GM04503 (cell line): ENCODE measurements around the gene SPSB1.

Experiments used
- DNase-seq: peaks from one replicate; pipeline ENCODE4 v3.0.0-alpha.2; 2012; ENCODE audit warnings: low read depth

SPSB1 gene

GRCh38 chr1:9345471-9345870 is 52.8 kb downstream of the SPSB1 start:
- no peak for DNase-seq

- DNase-seq: no peak
Observed at GRCh38 chr1:9345922-9346321, 53.2 kb downstream of the SPSB1 start.

- DNase-seq: no peak
Observed at GRCh38 chr1:9346566-9346965, 53.9 kb downstream of the SPSB1 start.

- no peak for DNase-seq
Observed at GRCh38 chr1:9347095-9347850, 54.6 kb downstream of the SPSB1 start.

GRCh38 chr1:9349331-9349851 is 56.7 kb downstream of the SPSB1 start:
- no peak for DNase-seq

DNA sequence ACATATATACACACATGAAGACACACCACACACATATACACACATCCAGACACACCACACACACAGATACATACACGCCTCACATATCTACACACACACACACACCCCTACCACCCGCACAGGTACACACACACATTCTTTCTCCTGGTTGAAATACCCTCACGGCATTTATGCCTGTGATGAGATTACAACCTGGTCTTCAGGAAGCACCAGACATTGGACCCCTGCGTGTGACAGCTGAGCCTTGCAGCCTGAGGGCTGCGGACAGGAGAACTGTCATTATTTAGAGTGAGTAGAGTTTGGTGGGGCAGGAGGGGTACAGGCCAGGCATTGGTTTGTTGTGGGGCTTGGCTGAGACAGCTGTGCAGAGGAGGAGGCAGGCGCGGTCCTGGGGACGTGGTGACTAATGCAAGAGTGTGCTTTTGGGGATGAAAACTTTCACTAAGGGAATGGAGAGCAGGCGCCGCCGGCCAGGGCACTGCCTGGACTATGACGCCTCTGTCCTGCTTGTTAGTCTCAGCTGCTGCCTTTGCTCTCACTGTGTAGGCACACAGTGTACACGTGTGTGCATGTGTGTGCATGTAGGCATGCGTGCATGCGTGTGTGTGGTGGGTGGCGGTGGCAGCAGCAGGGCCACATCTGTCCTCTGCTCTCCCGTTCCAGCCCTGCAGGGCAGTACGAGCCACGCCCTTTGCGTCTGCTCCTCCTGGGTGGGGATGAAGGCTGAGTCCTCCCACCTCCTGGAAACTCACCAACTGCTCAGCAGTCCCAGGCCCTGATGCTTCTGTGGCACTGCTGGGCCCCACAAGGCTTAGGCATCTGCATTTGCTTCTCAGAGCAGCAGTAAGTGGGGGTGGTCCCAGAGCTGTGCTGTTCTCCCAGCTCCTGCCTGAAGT is 57.6 kb downstream of the SPSB1 start:
- no peak for DNase-seq

GRCh38 chr1:9350960-9351359 is 58.3 kb downstream of the SPSB1 start:
- no peak for DNase-seq

DNA sequence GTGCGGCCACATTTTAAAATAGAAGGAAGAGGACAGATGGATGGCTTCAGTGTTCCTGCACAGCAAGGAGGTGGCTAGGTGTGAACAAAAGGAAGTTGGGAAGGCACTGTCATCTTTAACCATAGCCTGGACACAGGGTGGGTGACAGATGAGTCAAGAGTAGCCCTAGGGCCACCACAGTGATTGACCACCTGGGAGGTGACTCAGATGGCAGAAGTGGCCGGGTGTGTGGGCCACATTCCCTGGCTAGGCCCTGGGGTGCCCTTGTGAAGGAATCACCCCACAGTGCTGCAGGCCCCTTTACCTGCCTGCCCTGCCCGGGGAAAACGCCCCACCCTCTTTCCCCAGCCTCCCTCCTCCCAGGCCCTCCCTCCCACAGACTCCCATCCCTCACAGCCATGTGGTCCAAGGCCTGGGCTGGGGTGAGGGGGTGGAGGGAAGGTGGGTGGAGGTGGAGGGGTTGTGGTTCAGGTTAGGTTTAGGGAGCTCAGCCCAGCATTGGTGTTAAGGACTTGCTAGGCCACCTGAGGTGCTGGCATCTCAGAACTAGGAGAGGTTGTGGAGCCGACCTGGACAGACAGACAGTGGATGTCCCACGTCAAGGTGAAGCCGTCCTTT is 59.1 kb downstream of the SPSB1 start:
- no peak for DNase-seq

DNA sequence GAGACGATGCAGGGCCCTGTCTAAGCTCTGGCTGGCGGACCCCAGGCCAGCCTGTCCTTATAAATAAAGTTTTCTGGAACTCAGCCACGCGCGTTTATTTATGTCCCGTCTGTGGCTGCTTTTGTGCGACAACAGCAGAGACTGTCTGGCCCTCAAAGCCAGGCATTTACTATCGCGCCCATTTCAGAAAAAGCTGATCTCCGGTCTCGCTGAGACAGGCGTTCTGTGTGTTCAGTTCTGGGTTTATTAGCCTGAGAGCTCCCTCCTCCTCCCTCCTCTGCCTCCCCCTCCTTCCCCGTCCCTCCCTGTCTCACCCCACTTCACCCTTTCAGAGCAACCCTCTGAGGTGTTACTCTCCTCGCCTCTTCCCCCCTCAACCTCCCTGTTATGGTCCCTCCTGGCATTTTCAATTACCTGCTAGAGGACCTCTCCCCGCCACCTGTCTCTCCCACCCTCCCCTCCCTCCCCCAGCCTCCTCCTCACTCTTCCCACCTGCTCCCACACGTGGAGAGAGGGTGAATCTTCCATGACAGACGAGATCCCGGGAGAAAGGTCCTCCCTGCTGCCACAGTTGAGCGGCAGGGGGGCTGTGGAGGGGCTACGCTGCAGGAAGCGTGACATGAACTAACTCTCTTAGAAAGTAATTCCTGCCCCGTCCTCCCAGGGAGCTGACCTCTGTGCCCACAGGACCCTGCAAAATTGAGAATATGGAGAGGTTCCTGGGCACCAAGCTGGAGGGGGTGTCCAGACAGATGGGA is 59.9 kb downstream of the SPSB1 start:
- DNase-seq: no peak

DNA sequence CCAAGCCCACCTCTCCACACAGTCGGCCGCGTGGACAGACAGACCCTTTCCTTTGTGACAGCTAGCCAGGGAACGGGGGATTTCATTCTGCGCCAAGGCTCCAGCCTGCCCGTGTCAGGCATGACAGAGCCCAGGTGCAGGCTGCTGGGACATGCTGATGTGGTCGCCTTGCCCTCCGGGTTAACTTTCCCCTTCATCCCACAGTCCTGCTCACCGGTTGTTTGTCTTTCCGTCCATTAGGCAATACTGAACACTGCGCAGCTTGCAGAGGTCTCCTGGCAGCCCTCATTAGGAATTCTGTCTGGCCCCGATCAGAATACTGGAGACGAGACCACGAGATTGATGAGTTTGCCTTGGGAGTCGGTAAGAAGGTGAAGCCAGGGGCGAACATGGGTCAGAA is 62.8 kb downstream of the SPSB1 start:
- DNase-seq: no peak

DNA sequence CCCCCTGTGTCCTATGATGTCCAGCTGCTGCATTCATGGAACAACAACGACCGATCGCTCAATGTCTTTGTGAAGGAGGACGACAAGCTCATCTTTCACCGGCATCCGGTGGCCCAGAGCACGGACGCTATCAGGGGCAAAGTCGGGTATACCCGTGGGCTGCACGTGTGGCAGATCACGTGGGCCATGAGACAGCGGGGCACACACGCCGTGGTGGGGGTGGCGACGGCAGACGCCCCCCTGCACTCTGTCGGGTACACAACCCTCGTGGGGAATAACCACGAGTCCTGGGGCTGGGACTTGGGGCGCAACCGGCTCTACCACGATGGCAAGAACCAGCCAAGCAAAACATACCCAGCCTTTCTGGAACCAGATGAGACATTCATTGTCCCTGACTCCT is 63.3 kb downstream of the SPSB1 start:
- DNase-seq: no peak

DNA sequence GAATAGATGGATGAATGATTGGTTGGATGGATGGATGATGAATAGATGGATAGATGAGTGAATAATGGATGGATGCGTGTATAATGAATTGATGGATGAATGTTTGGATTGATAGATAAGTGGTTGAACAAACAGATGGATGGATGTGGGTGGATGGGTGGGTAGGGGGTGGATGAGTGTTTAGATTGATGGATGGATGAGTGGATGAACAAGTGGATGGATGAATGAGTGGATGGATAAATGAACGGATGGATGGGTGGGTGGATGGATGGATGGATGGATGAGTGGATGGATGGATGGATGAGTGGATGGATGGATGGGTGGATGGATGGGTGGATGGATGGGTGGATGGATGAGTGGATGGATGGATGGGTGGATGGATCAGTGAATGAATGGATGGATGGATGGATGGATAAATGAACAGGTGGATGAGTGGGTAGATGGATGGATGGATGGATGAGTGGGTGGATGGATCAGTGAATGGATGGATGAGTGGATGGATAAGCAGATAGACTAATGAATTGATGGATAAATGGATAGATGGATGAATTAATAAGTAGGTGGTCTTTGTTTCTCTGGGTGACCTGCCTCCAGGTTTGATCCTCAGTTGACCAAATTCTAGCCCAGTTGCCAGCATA is 64.3 kb downstream of the SPSB1 start:
- DNase-seq: no peak

DNA sequence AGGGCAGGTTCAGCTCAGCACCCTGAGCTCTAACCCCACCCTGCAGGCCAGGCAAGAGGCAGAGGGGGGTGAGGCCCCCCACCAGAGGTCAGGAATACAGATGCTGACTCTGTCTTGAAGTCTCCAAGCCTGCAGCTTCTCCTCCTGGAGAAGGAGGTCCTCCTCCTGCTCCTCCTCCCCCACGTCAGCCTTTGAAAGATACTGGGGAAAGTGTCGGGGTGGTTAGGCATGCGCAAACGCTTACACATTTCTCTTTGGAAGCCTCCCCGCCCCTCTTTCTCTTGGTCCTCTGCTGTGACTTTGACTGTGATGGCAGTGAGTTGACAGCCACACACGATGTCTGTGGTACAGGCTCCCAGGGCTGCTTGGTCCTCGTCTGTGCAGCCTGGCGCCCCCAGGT is 65.3 kb downstream of the SPSB1 start:
- no peak for DNase-seq

DNA sequence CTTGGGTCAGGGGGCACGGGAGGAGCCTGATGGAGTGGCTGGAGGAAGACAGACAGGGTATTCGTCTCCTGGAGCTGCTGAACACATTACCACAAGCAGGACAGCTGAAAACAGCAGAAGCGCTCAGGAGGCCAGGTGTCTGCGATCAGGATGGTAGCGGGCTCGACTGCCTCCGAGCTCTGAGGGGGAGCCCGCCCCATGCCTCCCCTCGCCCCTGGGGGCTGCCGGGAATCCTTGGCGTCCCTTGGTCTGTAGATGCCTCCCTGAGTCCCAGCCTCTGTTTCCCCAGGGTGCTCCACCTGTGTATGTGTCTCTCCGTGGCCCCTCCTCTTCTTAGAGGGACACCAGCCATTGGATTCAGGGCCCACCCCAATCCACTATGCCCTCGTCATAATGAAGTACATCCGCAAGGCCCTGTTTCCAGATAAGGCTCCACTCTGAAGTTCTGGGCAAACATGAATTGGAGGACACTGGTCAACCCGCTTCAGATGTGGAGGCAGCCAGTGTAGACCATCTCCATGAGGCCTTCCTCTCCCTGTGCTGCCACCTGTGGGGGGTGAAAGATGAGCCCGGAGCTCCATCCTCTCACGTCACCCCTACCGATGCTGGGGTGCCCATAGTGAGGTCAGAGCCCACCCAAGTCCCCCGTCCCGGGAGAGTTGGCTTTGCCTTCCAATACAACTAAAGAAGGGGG is 67.8 kb downstream of the SPSB1 start:
- no peak for DNase-seq

GRCh38 chr1:9361630-9362260 is 69.1 kb downstream of the SPSB1 start:
- no peak for DNase-seq

DNA sequence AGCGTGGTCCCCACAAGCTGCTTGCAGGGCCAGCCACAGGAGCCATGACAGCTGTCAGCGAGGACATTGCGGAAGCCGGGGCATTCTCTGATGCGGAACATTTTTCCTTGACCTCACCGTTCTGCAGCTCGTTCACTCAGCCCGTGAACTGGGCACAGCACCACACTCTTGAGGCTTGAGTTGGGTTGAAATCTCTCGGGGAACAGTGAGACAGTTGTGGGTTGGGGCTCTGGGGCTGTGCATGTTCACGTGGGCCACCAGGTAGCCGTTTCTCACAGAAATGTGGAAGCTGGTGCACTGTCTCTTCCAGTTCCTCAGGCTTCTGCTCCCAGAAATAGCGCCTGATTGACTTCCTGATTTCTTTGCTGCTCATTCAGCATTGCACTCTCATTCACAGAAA is 69.8 kb downstream of the SPSB1 start:
- DNase-seq: no peak

GRCh38 chr1:9363061-9363471 is 70.4 kb downstream of the SPSB1 start:
- no peak for DNase-seq

GRCh38 chr1:9366298-9366697 is 73.6 kb downstream of the SPSB1 start:
- no peak for DNase-seq

DNA sequence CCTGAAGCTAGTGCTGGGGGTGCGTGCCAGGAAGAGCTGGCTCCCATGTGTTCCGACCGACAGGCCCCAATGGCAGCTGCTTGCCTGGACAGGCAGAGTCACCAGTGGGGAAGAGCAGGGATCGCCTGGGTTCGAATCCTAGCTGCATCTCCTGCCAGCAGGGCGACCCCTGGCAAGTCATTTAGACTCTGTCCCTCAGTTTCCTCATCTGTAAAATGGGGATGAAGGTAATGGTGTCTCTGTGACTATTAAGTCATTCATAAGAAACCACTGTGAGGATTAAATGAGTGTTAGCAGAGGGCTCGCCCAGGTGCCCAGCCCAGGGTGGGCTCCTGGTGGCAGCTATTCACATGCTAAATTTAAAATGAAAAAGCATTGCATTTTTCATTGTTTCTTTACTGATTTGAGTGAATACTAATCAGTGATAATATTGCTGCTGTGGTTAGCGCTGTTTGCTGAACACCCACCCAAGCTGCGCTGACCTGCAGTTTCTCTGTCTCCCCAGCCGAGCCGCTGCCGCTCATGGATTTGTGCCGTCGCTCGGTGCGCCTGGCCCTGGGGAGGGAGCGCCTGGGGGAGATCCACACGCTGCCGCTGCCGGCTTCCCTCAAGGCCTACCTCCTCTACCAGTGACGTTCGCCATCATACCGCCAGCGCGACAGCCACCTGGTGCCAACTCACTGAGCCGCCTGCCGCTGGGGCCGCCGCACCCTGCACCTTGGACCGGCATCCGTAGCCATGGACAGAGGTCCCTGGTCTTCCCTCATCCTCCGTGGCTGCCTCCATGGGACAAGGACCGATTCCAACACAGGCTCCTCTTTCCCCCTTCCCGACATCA is 74.5 kb downstream of the SPSB1 start:
- no peak for DNase-seq
